Caco-2 (cell line): Measurements from ENCODE around the gene TTPAL. TPM values are rescaled to one million over a fixed set of nuclear protein-coding genes. Genes with fewer than 3 reads are reported as not detected.

Source experiments
- BruUV-seq: library from RNA; stranded (reverse); fragments of 400-500 nt; replicated peaks from 2 replicates; lab custom pipeline; 2021; lab: Mats Ljungman, UMichigan
- CTCF ChIA-PET: fragments of 300-600 bp; sonication (Branson Sonifier 250); formaldehyde crosslinking; loops from one replicate; lab custom pipeline; 2022; ENCODE audit warnings: antibody characterized with exemption; lab: Charles Lee
- POLR2A ChIA-PET: fragments of 300-600 bp; sonication (Branson Sonifier 250); formaldehyde crosslinking; loops from one replicate; lab custom pipeline; 2022; ENCODE audit warnings: antibody characterized with exemption; lab: Charles Lee
- DNase-seq, 2 experiments: peaks; one replicate each; pipeline versions ENCODE4 v3.0.0 to v3.0.0-alpha.2; 2020 to 2022
- H3K27me3 ChIP-seq: replicated peaks from 2 replicates; pipeline ENCODE4 v1.6.0; 2011; ENCODE audit warnings: low read length; ENCODE audit not compliant: control insufficient read depth, insufficient read depth
- H3K36me3 ChIP-seq: 2 replicates; pipeline ENCODE4 v1.5.1; 2011; ENCODE audit warnings: low read length; ENCODE audit not compliant: control insufficient read depth, insufficient read depth
- H3K4me1 ChIP-seq: fragments of 250-450 bp; sonication (Bioruptor Pico); 2 replicates; pipeline ENCODE4 v1.5.1; 2020; ENCODE audit warnings: mild to moderate bottlenecking
- H3K4me3 ChIP-seq: 2 replicates; pipeline ENCODE4 v1.5.1; 2011; ENCODE audit warnings: low read depth, mild to moderate bottlenecking, control low read depth, low read length
- H3K9me3 ChIP-seq: fragments of 250-450 bp; sonication (Bioruptor Pico); 2 replicates; pipeline ENCODE4 v1.5.1; 2020; ENCODE audit warnings: mild to moderate bottlenecking, moderate library complexity
- H3K27ac Mint-ChIP-seq: one replicate; pipeline ENCODE4 v1.8.0; 2022; ENCODE audit warnings: mixed read lengths; ENCODE audit not compliant: unreplicated experiment
- H3K27me3 Mint-ChIP-seq: one replicate; pipeline ENCODE4 v1.8.0; 2022; ENCODE audit warnings: mixed read lengths; ENCODE audit not compliant: insufficient read depth, unreplicated experiment
- H3K36me3 Mint-ChIP-seq: one replicate; pipeline ENCODE4 v1.8.0; 2022; ENCODE audit warnings: mild to moderate bottlenecking, mixed read lengths; ENCODE audit not compliant: insufficient read depth, unreplicated experiment
- H3K4me1 Mint-ChIP-seq: one replicate; pipeline ENCODE4 v1.8.0; 2022; ENCODE audit warnings: low read depth, mixed read lengths; ENCODE audit not compliant: unreplicated experiment
- H3K4me3 Mint-ChIP-seq: one replicate; pipeline ENCODE4 v1.8.0; 2022; ENCODE audit warnings: mild to moderate bottlenecking, moderate library complexity, mixed read lengths; ENCODE audit not compliant: unreplicated experiment
- H3K9me3 Mint-ChIP-seq: one replicate; pipeline ENCODE4 v1.8.0; 2022; ENCODE audit warnings: mixed read lengths; ENCODE audit not compliant: unreplicated experiment
- CTCF ChIP-seq, 2 experiments: fragments of 200-600 bp in 1 of 2; IDR thresholded peaks; 1 replicate in 1 of 2; 2 replicates in 1 of 2; pipeline versions ENCODE4 v1.5.1 to v1.8.0; 2011 to 2022; ENCODE audit warnings: antibody characterized with exemption in 1 of 2, control low read depth in 1 of 2, inconsistent platforms in 1 of 2, low read depth in 1 of 2, low read length in 1 of 2, mild to moderate bottlenecking in 1 of 2, moderate library complexity in 1 of 2; ENCODE audit not compliant: insufficient read depth in 1 of 2, severe bottlenecking in 1 of 2, unreplicated experiment in 1 of 2
- intact Hi-C: fragments of 100-400 bp; cut with micrococcal nuclease; formaldehyde crosslinking; loops from one replicate; pipeline ENCODE4 v1.10.0; 2022; ENCODE audit not compliant: unreplicated experiment
- total RNA-seq: library from RNA; stranded (reverse); gene quantifications from 2 replicates; pipeline ENCODE4 v1.2.3, GENCODE V29; 2022

TTPAL gene
- total RNA-seq, 1 experiment from 2014 or later: 54.6 TPM

- no TSS peak for BruUV-seq
- Histone ChIP-seq H3K4me1 (no peaks in the 10 kb centered on the region), H3K4me3 (no peak overlapping the region), H3K9me3 (no peaks in the 10 kb centered on the region), H3K27me3 (no peaks in the 10 kb centered on the region), H3K36me3 (no peaks in the 10 kb centered on the region)
- Mint-ChIP-seq H3K36me3 (no peaks in the 10 kb centered on the region), H3K4me3 (no peak overlapping the region), H3K4me1 (no peaks in the 10 kb centered on the region), H3K9me3 (no peaks in the 10 kb centered on the region), H3K27me3 (no peaks in the 10 kb centered on the region), H3K27ac (no peak overlapping the region)
- ChIA-PET POLR2A (interaction anchor here (0.6 kb wide), 1 partner anchor 62 kb away, joined by 3 read pairs; no protein-coding TSS in a partner anchor), CTCF (interaction anchor here (0.6 to 1.9 kb wide), 7 partner anchors 9 to 277 kb away, joined by 3 to 5 read pairs (median 4); partner anchors contain the start of genes FITM2, SERINC3 and TTPAL)
- TF ChIP-seq CTCF (IDR thresholded peaks at IDR 0.05; ENCODE audit: insufficient read depth in 1 of 2, low read depth in 1 of 2, low read length in 1 of 2, severe bottlenecking in 1 of 2, unreplicated experiment in 1 of 2): no peak
- intact Hi-C loops: loop anchor here (2.0 kb wide), 1 partner anchor 143 kb away; no protein-coding TSS in a partner anchor
- peak in 1 of 2 experiments; percentile 27 for DNase-seq
Measured at GRCh38 chr20:44467289-44467883, 8.3 kb upstream of the TTPAL start.

- DNase-seq: no peak
- Mint-ChIP-seq H3K27ac (no peak overlapping the region), H3K36me3 (no peaks in the 10 kb centered on the region), H3K27me3 (no peaks in the 10 kb centered on the region), H3K9me3 (no peaks in the 10 kb centered on the region), H3K4me1 (no peaks in the 10 kb centered on the region), H3K4me3 (no peak overlapping the region)
- Histone ChIP-seq H3K9me3 (no peaks in the 10 kb centered on the region), H3K36me3 (no peaks in the 10 kb centered on the region), H3K4me3 (no peak overlapping the region), H3K27me3 (no peaks in the 10 kb centered on the region), H3K4me1 (no peaks in the 10 kb centered on the region)
- ChIA-PET CTCF (interaction anchor here (1.2 to 5.4 kb wide), 3 partner anchors 157 to 278 kb away, joined by 4 to 158 read pairs (median 5); partner anchors contain the start of gene FITM2), POLR2A (interaction anchor here (0.6 kb wide), 1 partner anchor 63 kb away, joined by 3 read pairs; no protein-coding TSS in a partner anchor)
- intact Hi-C loops: no loop called here
- TF ChIP-seq CTCF (IDR thresholded peaks at IDR 0.05; ENCODE audit: insufficient read depth in 1 of 2, low read depth in 1 of 2, low read length in 1 of 2, severe bottlenecking in 1 of 2, unreplicated experiment in 1 of 2): no peak
- BruUV-seq: no TSS peak
Measured at GRCh38 chr20:44468044-44468782, 7.5 kb upstream of the TTPAL start.

GRCh38 chr20:44470327-44470726, 5.3 kb upstream of the TTPAL start:
- no peaks in the 10 kb centered on the region for H3K9me3 Mint-ChIP-seq

More at GRCh38 chr20:44470327-44470726, 5.3 kb upstream of the TTPAL start:
- no TSS peak for BruUV-seq
- H3K9me3 ChIP-seq: no peaks in the 10 kb centered on the region
- no peaks in the 10 kb centered on the region for H3K27me3 Mint-ChIP-seq
- DNase-seq: no peak
- no peaks in the 10 kb centered on the region for H3K27me3 ChIP-seq
- H3K36me3 ChIP-seq: no peaks in the 10 kb centered on the region
- H3K27ac Mint-ChIP-seq: no peak overlapping the region
- peaks cover 5% of the 10 kb centered on the region for H3K36me3 Mint-ChIP-seq
- H3K4me1 Mint-ChIP-seq: peaks cover 11% of the 10 kb centered on the region
- ChIA-PET CTCF (interaction anchor here (0.6 to 5.4 kb wide), 9 partner anchors 11 to 280 kb away, joined by 3 to 158 read pairs (median 13); partner anchors contain the start of gene FITM2), POLR2A (no interaction called here)
- peaks cover 11% of the 10 kb centered on the region for H3K4me1 ChIP-seq
- TF ChIP-seq CTCF (IDR thresholded peaks at IDR 0.05; ENCODE audit: insufficient read depth in 1 of 2, low read depth in 1 of 2, low read length in 1 of 2, severe bottlenecking in 1 of 2, unreplicated experiment in 1 of 2): no peak
- H3K4me3 ChIP-seq: no peak overlapping the region
- H3K4me3 Mint-ChIP-seq: no peak overlapping the region
- intact Hi-C loops: loop anchor here (2.0 to 10.0 kb wide), 2 partner anchors 160 to 264 kb away; partner anchors contain the start of gene FITM2
